ENCODE measurements around the gene RASGRF1. TPM values are rescaled to one million over a fixed set of nuclear protein-coding genes. Genes with fewer than 3 reads are reported as not detected.

Gene RASGRF1
- total RNA-seq, 1 donor from 2014 or later, result 11.4 TPM

DNA sequence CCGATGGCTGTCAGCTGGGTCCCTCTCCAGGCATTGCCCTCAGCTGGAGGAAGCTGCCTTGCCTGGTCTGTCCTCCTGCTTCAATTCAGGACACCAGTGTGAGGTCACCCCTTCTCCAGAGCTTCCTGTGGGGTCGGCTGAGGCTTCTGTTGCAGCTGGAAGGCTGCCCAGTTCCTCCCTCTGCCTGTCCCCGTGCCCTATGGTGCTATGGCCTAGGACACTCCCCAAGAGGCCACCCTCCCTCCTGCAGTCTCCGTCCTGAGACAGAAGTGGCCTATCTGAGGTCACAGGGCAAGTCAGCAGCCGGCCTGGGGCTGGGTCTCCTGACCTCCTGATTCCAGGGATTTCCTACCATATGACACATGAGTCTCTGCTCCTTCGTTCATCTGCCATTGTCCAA lies 57.9 kb downstream of the RASGRF1 start:
- DNase-seq (no peak), ATAC-seq (ENCODE audit: low read depth) (no peak)
- Mint-ChIP-seq H3K9me3 (no peaks in the 10 kb centered on the region), H3K4me1 (peaks cover 3% of the 10 kb centered on the region), H3K36me3 (ENCODE audit: low read depth) (no peaks in the 10 kb centered on the region), H3K4me3 (no peak overlapping the region), H3K27me3 (peaks cover 9% of the 10 kb centered on the region), H3K27ac (no peak overlapping the region)
- TF ChIP-seq, protein P1, sequence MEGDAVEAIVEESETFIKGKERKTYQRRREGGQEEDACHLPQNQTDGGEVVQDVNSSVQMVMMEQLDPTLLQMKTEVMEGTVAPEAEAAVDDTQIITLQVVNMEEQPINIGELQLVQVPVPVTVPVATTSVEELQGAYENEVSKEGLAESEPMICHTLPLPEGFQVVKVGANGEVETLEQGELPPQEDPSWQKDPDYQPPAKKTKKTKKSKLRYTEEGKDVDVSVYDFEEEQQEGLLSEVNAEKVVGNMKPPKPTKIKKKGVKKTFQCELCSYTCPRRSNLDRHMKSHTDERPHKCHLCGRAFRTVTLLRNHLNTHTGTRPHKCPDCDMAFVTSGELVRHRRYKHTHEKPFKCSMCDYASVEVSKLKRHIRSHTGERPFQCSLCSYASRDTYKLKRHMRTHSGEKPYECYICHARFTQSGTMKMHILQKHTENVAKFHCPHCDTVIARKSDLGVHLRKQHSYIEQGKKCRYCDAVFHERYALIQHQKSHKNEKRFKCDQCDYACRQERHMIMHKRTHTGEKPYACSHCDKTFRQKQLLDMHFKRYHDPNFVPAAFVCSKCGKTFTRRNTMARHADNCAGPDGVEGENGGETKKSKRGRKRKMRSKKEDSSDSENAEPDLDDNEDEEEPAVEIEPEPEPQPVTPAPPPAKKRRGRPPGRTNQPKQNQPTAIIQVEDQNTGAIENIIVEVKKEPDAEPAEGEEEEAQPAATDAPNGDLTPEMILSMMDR (IDR thresholded peaks at IDR 0.05), result no peak
- intact Hi-C loops (cut with micrococcal nuclease), result no loop called here
- POLR2A ChIA-PET, result no interaction called here
- CTCF ChIA-PET, result interaction anchor here (0.8 kb wide), 1 partner anchor 152 kb away, joined by 3 read pairs; no protein-coding TSS in a partner anchor

DNA sequence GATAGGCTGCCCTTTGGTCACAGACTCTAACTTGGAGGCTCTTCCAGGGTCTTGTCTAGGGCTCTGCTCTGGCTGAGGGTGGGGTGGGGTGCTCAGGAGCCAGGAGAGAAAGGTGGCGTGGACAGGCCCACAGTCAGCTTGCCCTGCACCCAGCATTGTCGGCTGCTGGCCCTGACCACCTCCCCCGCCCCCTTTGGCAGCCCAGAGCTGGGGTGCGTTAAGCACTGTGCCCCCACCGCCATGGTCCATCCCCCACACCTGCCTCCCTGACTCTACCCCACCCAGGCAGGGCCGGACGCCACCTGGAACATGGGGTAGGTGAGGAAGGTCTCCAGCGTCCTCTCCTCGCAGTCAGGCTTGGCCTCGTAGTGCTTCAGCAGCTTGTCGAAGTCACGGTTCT lies 58.8 kb downstream of the RASGRF1 start:
- intact Hi-C loops (cut with micrococcal nuclease), result no loop called here
- Mint-ChIP-seq H3K4me3 (no peak overlapping the region), H3K9me3 (no peaks in the 10 kb centered on the region), H3K27me3 (peaks cover 6% of the 10 kb centered on the region), H3K36me3 (ENCODE audit: low read depth) (no peaks in the 10 kb centered on the region), H3K27ac (no peak overlapping the region), H3K4me1 (peaks cover 3% of the 10 kb centered on the region)
- TF ChIP-seq, protein P1 (IDR thresholded peaks at IDR 0.05), result no peak
- DNase-seq (no peak), ATAC-seq (ENCODE audit: low read depth) (no peak)
- CTCF ChIA-PET, result interaction anchor here (8.0 kb wide), 1 partner anchor 152 kb away, joined by 209 read pairs; no protein-coding TSS in a partner anchor
- POLR2A ChIA-PET, result no interaction called here

DNA sequence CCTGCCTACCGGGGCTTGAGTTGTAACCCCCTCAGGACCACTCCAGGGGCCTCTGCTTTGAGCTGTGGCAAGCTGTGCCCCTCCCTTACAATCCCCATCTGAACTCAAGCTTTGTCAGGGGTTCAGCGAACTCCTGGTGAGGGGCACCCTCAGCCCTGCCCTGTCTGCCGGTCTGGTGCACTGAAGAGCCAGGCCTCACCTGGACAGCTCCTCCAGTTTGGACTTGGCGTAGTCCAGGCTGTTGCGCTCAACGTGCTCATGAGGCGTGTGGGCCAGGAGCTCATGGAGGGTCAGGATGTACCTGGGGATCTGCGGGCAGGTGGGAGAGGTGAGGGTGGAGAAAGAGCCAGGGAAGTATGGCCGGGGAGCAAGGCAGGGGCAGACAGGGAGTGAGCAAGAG lies 59.4 kb downstream of the RASGRF1 start:
- Mint-ChIP-seq H3K4me3 (no peak overlapping the region), H3K36me3 (ENCODE audit: low read depth) (no peaks in the 10 kb centered on the region), H3K27ac (no peak overlapping the region), H3K4me1 (peaks cover 3% of the 10 kb centered on the region), H3K27me3 (no peaks in the 10 kb centered on the region), H3K9me3 (no peaks in the 10 kb centered on the region)
- POLR2A ChIA-PET, result no interaction called here
- intact Hi-C loops (cut with micrococcal nuclease), result no loop called here
- TF ChIP-seq, protein P1 (IDR thresholded peaks at IDR 0.05), result no peak
- CTCF ChIA-PET, result interaction anchor here (1.1 to 8.0 kb wide), 2 partner anchors 25 to 152 kb away, joined by 3 to 209 read pairs; no protein-coding TSS in a partner anchor
- ATAC-seq (ENCODE audit: low read depth) (no peak), DNase-seq (no peak)

DNA sequence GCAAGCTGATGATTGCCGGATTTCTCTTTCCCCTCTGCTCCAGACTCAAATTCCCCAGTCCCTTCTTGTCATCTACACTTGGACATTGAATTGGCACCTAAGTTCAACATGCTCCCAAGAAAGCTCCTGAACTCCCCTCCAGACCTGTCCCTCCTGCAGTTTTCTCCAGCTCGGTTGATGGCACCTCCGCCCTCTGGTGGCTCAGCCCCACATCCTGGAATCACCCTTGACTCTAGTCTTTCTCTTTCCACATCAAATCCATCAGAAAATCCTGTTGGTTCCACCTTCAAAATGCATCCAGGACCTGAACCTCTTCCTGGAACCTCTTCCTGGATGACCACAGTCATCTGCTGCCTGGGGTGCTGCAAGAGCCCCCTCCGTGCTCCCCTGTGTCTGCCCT lies 60.1 kb downstream of the RASGRF1 start:
- ATAC-seq (ENCODE audit: low read depth) (no peak), DNase-seq (no peak)
- Mint-ChIP-seq H3K9me3 (no peaks in the 10 kb centered on the region), H3K27me3 (no peaks in the 10 kb centered on the region), H3K4me1 (peaks cover 4% of the 10 kb centered on the region), H3K36me3 (ENCODE audit: low read depth) (no peaks in the 10 kb centered on the region), H3K27ac (no peak overlapping the region), H3K4me3 (no peak overlapping the region)
- intact Hi-C loops (cut with micrococcal nuclease), result no loop called here
- POLR2A ChIA-PET, result no interaction called here
- TF ChIP-seq, protein P1 (IDR thresholded peaks at IDR 0.05), result no peak
- CTCF ChIA-PET, result interaction anchor here (1.1 to 8.0 kb wide), 4 partner anchors 10 to 159 kb away, joined by 3 to 209 read pairs (median 6); no protein-coding TSS in a partner anchor

DNA sequence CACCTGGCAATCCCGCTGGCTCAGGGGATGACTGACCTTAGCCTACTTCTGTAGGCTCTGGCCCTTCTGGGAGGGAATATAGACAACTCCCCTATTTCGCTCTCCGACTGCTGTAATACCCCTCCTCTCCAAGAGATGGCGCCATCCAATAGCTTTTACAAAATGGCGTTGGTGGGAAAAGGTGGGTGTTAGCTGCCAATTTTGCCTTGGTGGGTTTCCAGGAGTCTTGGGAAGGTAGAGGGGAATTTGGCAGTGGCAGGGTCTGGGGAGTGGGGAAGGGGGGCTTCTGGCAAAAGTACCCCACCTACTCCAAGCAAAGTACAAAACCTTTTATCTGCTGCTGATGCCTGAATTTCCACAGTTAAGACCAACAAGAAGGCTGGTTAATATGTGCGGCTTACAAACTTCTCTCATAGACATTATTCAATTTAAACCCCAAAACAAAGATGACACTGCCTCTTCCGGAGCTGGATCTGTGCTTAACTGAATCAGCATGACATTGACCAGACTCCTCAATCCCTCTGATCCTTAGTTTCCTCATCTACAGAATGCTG lies 62.1 kb downstream of the RASGRF1 start:
- POLR2A ChIA-PET, result interaction anchor here (0.5 to 2.0 kb wide), 3 partner anchors 100 to 156 kb away, joined by 3 to 11 read pairs (median 6); no protein-coding TSS in a partner anchor
- DNase-seq (no peak), ATAC-seq (ENCODE audit: low read depth) (peak; percentile 52)
- Mint-ChIP-seq H3K4me1 (peaks cover 11% of the 10 kb centered on the region), H3K4me3 (no peak overlapping the region), H3K9me3 (peaks cover 2% of the 10 kb centered on the region), H3K36me3 (ENCODE audit: low read depth) (no peaks in the 10 kb centered on the region), H3K27ac (no peak overlapping the region), H3K27me3 (no peaks in the 10 kb centered on the region)
- CTCF ChIA-PET, result interaction anchor here (0.9 to 8.0 kb wide), 11 partner anchors 9 to 180 kb away, joined by 3 to 209 read pairs (median 5); no protein-coding TSS in a partner anchor
- intact Hi-C loops (cut with micrococcal nuclease), result loop anchor here (1.0 to 5.0 kb wide), 2 partner anchors 156 to 824 kb away; no protein-coding TSS in a partner anchor
- TF ChIP-seq, protein P1 (IDR thresholded peaks at IDR 0.05), result no peak

Measured in activated B cell treated with CpG ODN at 0.5 μM for 24 hours (primary cell).